Right lobe of liver (tissue), 4 donors: ENCODE results near the gene SEC24D.

Source experiments
- POLR2A ChIP-seq: fragments of 450-650 bp; IDR thresholded peaks from one replicate; pipeline ENCODE4 v1.6.1; 2017; ENCODE audit warnings: antibody characterized with exemption, mild to moderate bottlenecking
- TF ChIP-seq, protein P1 (sequence below), 4 donors: fragments of 200-600 bp in 3 of 4; fragments of 450-650 bp in 1 of 4; IDR thresholded peaks; one replicate each; pipeline versions ENCODE4 v1.5.1 to v1.8.0; 2016 to 2022; ENCODE audit warnings: antibody characterized with exemption in 4 of 4, mild to moderate bottlenecking in 2 of 4
- donor health status: DM: no; HTN: no; CAD: no.
- donor health status: DM: no; HTN: no; CAD: no.
- donor health status: DM: no; HTN: yes; CAD: no.

DNA sequence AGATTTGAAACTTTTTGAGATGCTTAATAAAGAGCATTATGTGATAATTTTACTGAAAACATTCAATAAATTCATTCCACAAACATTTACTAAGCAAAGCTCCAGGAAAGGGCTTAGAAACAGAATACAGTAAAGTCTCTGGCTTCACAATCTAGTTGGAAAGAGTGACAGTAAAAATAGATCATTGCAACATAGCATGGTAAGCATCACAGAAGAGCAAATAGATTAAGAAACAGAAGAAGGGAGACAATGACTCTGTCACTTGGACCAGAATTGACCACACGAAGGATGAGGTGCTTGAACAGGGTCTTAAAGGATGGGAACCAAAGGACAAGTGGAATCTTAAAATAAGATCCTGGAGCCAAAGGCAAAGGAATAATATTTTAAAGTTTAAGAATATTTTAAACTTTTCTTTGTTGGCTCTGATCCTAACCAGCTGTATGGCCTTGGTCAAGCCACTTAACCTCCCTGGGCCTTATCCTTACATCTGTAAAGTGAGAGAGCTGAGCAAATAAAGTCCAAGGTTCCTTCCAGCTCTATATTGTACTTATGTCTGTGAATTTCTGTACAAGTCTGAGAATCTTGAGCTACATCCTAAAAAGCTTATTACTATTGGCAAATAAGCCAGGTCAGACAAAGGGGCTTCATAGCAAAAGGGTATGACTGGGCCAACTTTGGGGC lies 33.9 kb downstream of the SEC24D start:
- TF ChIP-seq, protein P1, sequence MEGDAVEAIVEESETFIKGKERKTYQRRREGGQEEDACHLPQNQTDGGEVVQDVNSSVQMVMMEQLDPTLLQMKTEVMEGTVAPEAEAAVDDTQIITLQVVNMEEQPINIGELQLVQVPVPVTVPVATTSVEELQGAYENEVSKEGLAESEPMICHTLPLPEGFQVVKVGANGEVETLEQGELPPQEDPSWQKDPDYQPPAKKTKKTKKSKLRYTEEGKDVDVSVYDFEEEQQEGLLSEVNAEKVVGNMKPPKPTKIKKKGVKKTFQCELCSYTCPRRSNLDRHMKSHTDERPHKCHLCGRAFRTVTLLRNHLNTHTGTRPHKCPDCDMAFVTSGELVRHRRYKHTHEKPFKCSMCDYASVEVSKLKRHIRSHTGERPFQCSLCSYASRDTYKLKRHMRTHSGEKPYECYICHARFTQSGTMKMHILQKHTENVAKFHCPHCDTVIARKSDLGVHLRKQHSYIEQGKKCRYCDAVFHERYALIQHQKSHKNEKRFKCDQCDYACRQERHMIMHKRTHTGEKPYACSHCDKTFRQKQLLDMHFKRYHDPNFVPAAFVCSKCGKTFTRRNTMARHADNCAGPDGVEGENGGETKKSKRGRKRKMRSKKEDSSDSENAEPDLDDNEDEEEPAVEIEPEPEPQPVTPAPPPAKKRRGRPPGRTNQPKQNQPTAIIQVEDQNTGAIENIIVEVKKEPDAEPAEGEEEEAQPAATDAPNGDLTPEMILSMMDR (IDR thresholded peaks at IDR 0.05) = no peak
- TF ChIP-seq POLR2A = no peak
